Hematopoietic multipotent progenitor cell treated with erythropoietin and hydrocortisone succinate and interleukin-3 and kit ligand, for 17 days (in vitro differentiated cells): Measurements from ENCODE around the gene SMAD9.

ENCODE experiments used
- DNase-seq: peaks from one replicate; pipeline ENCODE4 v3.0.0-alpha.2; 2015; ENCODE audit warnings: low spot score

The SMAD9 gene

GRCh38 chr13:36817996-36818803 is 101.8 kb downstream of the SMAD9 start:
- DNase-seq = no peak

GRCh38 chr13:36815062-36815461 is 105.0 kb downstream of the SMAD9 start:
- DNase-seq = peak; percentile 46

GRCh38 chr13:36814465-36814864 is 105.6 kb downstream of the SMAD9 start:
- peak; percentile 77 for DNase-seq

- DNase-seq = no peak
Observed at GRCh38 chr13:36813225-36813624, 106.8 kb downstream of the SMAD9 start.

GRCh38 chr13:36807616-36808015 is 112.4 kb downstream of the SMAD9 start:
- DNase-seq = no peak

GRCh38 chr13:36806102-36806501 is 113.9 kb downstream of the SMAD9 start:
- no peak for DNase-seq

- DNase-seq = no peak
Observed at GRCh38 chr13:36804588-36804987, 115.5 kb downstream of the SMAD9 start.

- no peak for DNase-seq
Observed at GRCh38 chr13:36801035-36801434, 119.0 kb downstream of the SMAD9 start.

GRCh38 chr13:36796052-36796451 is 124.0 kb downstream of the SMAD9 start:
- DNase-seq = no peak

- no peak for DNase-seq
Observed at GRCh38 chr13:36795463-36795862, 124.6 kb downstream of the SMAD9 start.
